ENCODE measurements around the gene AMOTL2.

GRCh38 chr3:134364061-134364935, 9.9 kb downstream of the AMOTL2 start:
- no peak for TF ChIP-seq CTCF (optimal IDR thresholded peaks at IDR 0.05 in 1 of 3, IDR thresholded peaks at IDR 0.05 in 1 of 3, conservative IDR thresholded peaks at IDR 0.05 in 1 of 3; ENCODE audit: extremely low read depth in 1 of 3, insufficient read depth in 2 of 3, low read length in 3 of 3)
- no peak for TF ChIP-seq EZH2 (IDR thresholded peaks at IDR 0.05; ENCODE audit: low read length)

Data from keratinocyte (primary cell).